Mesenchymal stem cell (in vitro differentiated cells and primary cell): ENCODE results near the gene CSNK1D.
A peak's percentile ranks its signal among the peaks of the same experiment; 100 is the strongest.

ENCODE experiments used
- DNase-seq: peaks from one replicate; pipeline ENCODE4 v3.0.0-alpha.2; 2013
- H2AFZ ChIP-seq: one replicate; pipeline ENCODE4 v1.6.1; 2013; ENCODE audit warnings: low read depth, mild to moderate bottlenecking, control low read depth, inconsistent platforms, low read length, moderate library complexity
- H2AK5ac ChIP-seq: 2 replicates; pipeline ENCODE4 v1.6.1; 2013; ENCODE audit warnings: low read length, moderate library complexity, mild to moderate bottlenecking, inconsistent platforms; ENCODE audit not compliant: severe bottlenecking
- H2BK120ac ChIP-seq: one replicate; pipeline ENCODE4 v1.6.1; 2013; ENCODE audit warnings: low read depth, mild to moderate bottlenecking, inconsistent platforms, low read length, moderate library complexity
- H2BK12ac ChIP-seq, 2 experiments: one replicate each; pipeline ENCODE4 v1.6.1; 2013; ENCODE audit warnings: inconsistent platforms in 2 of 2, low read length in 2 of 2, mild to moderate bottlenecking in 2 of 2, moderate library complexity in 2 of 2, control low read depth in 1 of 2
- H2BK15ac ChIP-seq: one replicate; pipeline ENCODE4 v1.6.1; 2013; ENCODE audit warnings: mild to moderate bottlenecking, low read depth, inconsistent platforms; ENCODE audit not compliant: poor library complexity, severe bottlenecking
- H2BK5ac ChIP-seq: 2 replicates; pipeline ENCODE4 v1.6.1; 2013; ENCODE audit warnings: low read depth, mild to moderate bottlenecking, low read length, control low read depth, inconsistent platforms; ENCODE audit not compliant: poor library complexity, severe bottlenecking
- H3K14ac ChIP-seq, 2 experiments: one replicate each; pipeline ENCODE4 v1.6.1; 2013; ENCODE audit warnings: inconsistent platforms in 2 of 2, low read length in 2 of 2, control low read depth in 1 of 2, mild to moderate bottlenecking in 1 of 2, moderate library complexity in 1 of 2
- H3K18ac ChIP-seq, 2 experiments: one replicate each; pipeline ENCODE4 v1.6.1; 2013; ENCODE audit warnings: inconsistent platforms in 2 of 2, low read length in 2 of 2, control low read depth in 1 of 2, low read depth in 1 of 2, mild to moderate bottlenecking in 1 of 2
- H3K23ac ChIP-seq, 2 experiments: one replicate each; pipeline ENCODE4 v1.6.1; 2013; ENCODE audit warnings: inconsistent platforms in 2 of 2, low read length in 2 of 2, mild to moderate bottlenecking in 2 of 2, moderate library complexity in 2 of 2, control low read depth in 1 of 2
- H3K27ac ChIP-seq: 2 replicates; pipeline ENCODE4 v1.5.1; 2013; ENCODE audit warnings: mild to moderate bottlenecking, moderate library complexity, low read length, control low read depth, inconsistent platforms; ENCODE audit not compliant: poor library complexity, severe bottlenecking
- H3K27me3 ChIP-seq, 2 experiments: 2 replicates each; pipeline versions ENCODE4 v1.6.1 to v1.7.0; 2013; ENCODE audit warnings: low read length in 2 of 2, mild to moderate bottlenecking in 2 of 2, moderate library complexity in 2 of 2, control low read depth in 1 of 2, inconsistent platforms in 1 of 2; ENCODE audit not compliant: control insufficient read depth in 1 of 2, insufficient read depth in 1 of 2
- H3K36me3 ChIP-seq, 2 experiments: 2 replicates each; pipeline versions ENCODE4 v1.6.1 to v1.7.0; 2013; ENCODE audit warnings: low read length in 2 of 2, control low read depth in 1 of 2, inconsistent platforms in 1 of 2, low read depth in 1 of 2, mild to moderate bottlenecking in 1 of 2; ENCODE audit not compliant: insufficient read depth in 2 of 2, control insufficient read depth in 1 of 2
- H3K4ac ChIP-seq, 2 experiments: one replicate each; pipeline ENCODE4 v1.6.1; 2013; ENCODE audit warnings: inconsistent platforms in 2 of 2, low read length in 2 of 2, mild to moderate bottlenecking in 2 of 2, moderate library complexity in 2 of 2, control low read depth in 1 of 2, low read depth in 1 of 2
- H3K4me1 ChIP-seq: 2 replicates; pipeline ENCODE4 v1.6.1; 2013; ENCODE audit warnings: low read depth, low read length, control low read depth; ENCODE audit not compliant: control insufficient read depth, insufficient read depth
- H3K4me2 ChIP-seq: 2 replicates; pipeline ENCODE4 v1.6.1; 2013; ENCODE audit warnings: low read length, mild to moderate bottlenecking, inconsistent platforms; ENCODE audit not compliant: poor library complexity, severe bottlenecking
- H3K4me3 ChIP-seq, 2 experiments: 2 replicates each; pipeline versions ENCODE4 v1.5.1 to v1.7.0; 2013; ENCODE audit warnings: low read length in 2 of 2, mild to moderate bottlenecking in 2 of 2, control low read depth in 1 of 2, low read depth in 1 of 2; ENCODE audit not compliant: insufficient read depth in 1 of 2
- H3K79me1 ChIP-seq: replicated peaks from 2 replicates; pipeline ENCODE4 v1.6.1; 2013; ENCODE audit warnings: mild to moderate bottlenecking, control low read depth, low read length, inconsistent platforms; ENCODE audit not compliant: poor library complexity, severe bottlenecking
- H3K9ac ChIP-seq: 2 replicates; pipeline ENCODE4 v1.7.0; 2013; ENCODE audit warnings: mild to moderate bottlenecking, low read length, moderate library complexity
- H3K9me3 ChIP-seq: 2 replicates; pipeline ENCODE4 v1.7.0; 2013; ENCODE audit warnings: mild to moderate bottlenecking, low read length; ENCODE audit not compliant: control insufficient read depth
- H4K8ac ChIP-seq: one replicate; pipeline ENCODE4 v1.6.1; 2013; ENCODE audit warnings: inconsistent platforms, mild to moderate bottlenecking, low read length, moderate library complexity
- H4K91ac ChIP-seq: one replicate; pipeline ENCODE4 v1.6.1; 2013; ENCODE audit warnings: mild to moderate bottlenecking, low read length, inconsistent platforms
- WGBS: methylation state at CpG from one replicate; pipeline ENCODE4 v1.1.7; 2013; ENCODE audit warnings: mixed read lengths; 5-methylcytosine and 5-hydroxymethylcytosine counted together

CSNK1D gene

GRCh38 chr17:82242977-82243647 lies 30.4 kb downstream of the CSNK1D start:
- 95% methylated on average over 29 of the region's 29 CpGs for WGBS
- peak; percentile 52 for DNase-seq

GRCh38 chr17:82242698-82242976 lies 30.9 kb downstream of the CSNK1D start:
- Histone ChIP-seq H2BK120ac (no peak overlapping the region), H2AK5ac (no peak overlapping the region), H3K9me3 (no peaks in the 10 kb centered on the region), H2BK12ac (no peak overlapping the region), H3K9ac (peak overlapping the region; percentile 22), H2BK15ac (peak overlapping the region; percentile 60), H3K4me1 (peaks cover 76% of the 10 kb centered on the region), H3K4me2 (no peak overlapping the region), H4K91ac (no peak overlapping the region), H3K14ac (no peak overlapping the region), H3K36me3 (peaks cover 78 to 98% of the 10 kb centered on the region in 2 experiments), H3K27me3 (no peaks in the 10 kb centered on the region), H2AFZ (no peak overlapping the region), H3K18ac (no peak overlapping the region), H3K79me1 (peaks cover 9% of the 10 kb centered on the region), H3K23ac (no peak overlapping the region), H3K27ac (no peak overlapping the region), H4K8ac (no peak overlapping the region), H3K4me3 (no peak overlapping the region), H3K4ac (no peak overlapping the region), H2BK5ac (no peak overlapping the region)
- no peak for DNase-seq
- 95% methylated on average over 24 of the region's 24 CpGs for WGBS

More at GRCh38 chr17:82242977-82243647, 30.4 kb downstream of the CSNK1D start:
- Histone ChIP-seq H2BK120ac (no peak overlapping the region), H3K27me3 (no peaks in the 10 kb centered on the region), H2AFZ (no peak overlapping the region), H3K14ac (no peak overlapping the region), H3K18ac (no peak overlapping the region), H2BK5ac (no peak overlapping the region), H3K4me3 (no peak overlapping the region), H3K9ac (peak overlapping the region; percentile 22), H4K8ac (no peak overlapping the region), H3K27ac (no peak overlapping the region), H3K36me3 (peaks cover 79 to 98% of the 10 kb centered on the region in 2 experiments), H2AK5ac (no peak overlapping the region), H2BK15ac (no peak overlapping the region), H3K9me3 (no peaks in the 10 kb centered on the region), H2BK12ac (no peak overlapping the region), H3K4me2 (no peak overlapping the region), H3K4ac (no peak overlapping the region), H3K4me1 (peaks cover 73% of the 10 kb centered on the region), H3K23ac (peak overlapping the region in 1 of 2 experiments; percentile 0), H3K79me1 (peaks cover 7% of the 10 kb centered on the region), H4K91ac (no peak overlapping the region)

- no peak overlapping the region for H2BK5ac ChIP-seq
- H3K79me1 ChIP-seq = peaks cover 13% of the 10 kb centered on the region
- H3K14ac ChIP-seq = no peak overlapping the region
- no peaks in the 10 kb centered on the region for H3K27me3 ChIP-seq
- no peaks in the 10 kb centered on the region for H3K9me3 ChIP-seq
- H3K9ac ChIP-seq = peak overlapping the region; percentile 67
- peaks cover 76% of the 10 kb centered on the region for H3K4me1 ChIP-seq
- no peak overlapping the region for H3K23ac ChIP-seq
- H4K91ac ChIP-seq = no peak overlapping the region
- H2BK12ac ChIP-seq = no peak overlapping the region
- no peak overlapping the region for H4K8ac ChIP-seq
- peak overlapping the region; percentile 76 for H2BK15ac ChIP-seq
- no peak overlapping the region for H3K4me3 ChIP-seq
- no peak for DNase-seq
- WGBS = 81% methylated on average over 17 of the region's 20 CpGs
- H3K36me3 ChIP-seq = peaks cover 78 to 98% of the 10 kb centered on the region in 2 experiments
- H2BK120ac ChIP-seq = no peak overlapping the region
- no peak overlapping the region for H3K4me2 ChIP-seq
- peak overlapping the region in 1 of 2 experiments; percentile 3 for H3K18ac ChIP-seq
- no peak overlapping the region for H2AFZ ChIP-seq
- no peak overlapping the region for H2AK5ac ChIP-seq
- H3K27ac ChIP-seq = peak overlapping the region; percentile 60
- H3K4ac ChIP-seq = no peak overlapping the region
These were observed 31.4 kb downstream of the CSNK1D start for GRCh38 chr17:82241926-82242697.

GRCh38 chr17:82241183-82241925 lies 32.1 kb downstream of the CSNK1D start:
- no peak overlapping the region for H3K4me2 ChIP-seq
- peak overlapping the region; percentile 46 for H4K91ac ChIP-seq
- H2BK5ac ChIP-seq = no peak overlapping the region
- H2AK5ac ChIP-seq = no peak overlapping the region
- H2BK120ac ChIP-seq = no peak overlapping the region
- H3K14ac ChIP-seq = peak overlapping the region in 1 of 2 experiments; percentile 79
- WGBS = 82% methylated on average over 23 of the region's 27 CpGs
- peak overlapping the region in 1 of 2 experiments; percentile 25 for H2BK12ac ChIP-seq
- peak overlapping the region; percentile 60 for H3K27ac ChIP-seq
- H3K4me1 ChIP-seq = peaks cover 76% of the 10 kb centered on the region
- peaks cover 16% of the 10 kb centered on the region for H3K79me1 ChIP-seq
- H3K4me3 ChIP-seq = no peak overlapping the region
- no peak overlapping the region for H2BK15ac ChIP-seq
- H3K36me3 ChIP-seq = peaks cover 73 to 99% of the 10 kb centered on the region in 2 experiments
- peak; percentile 59 for DNase-seq
- no peaks in the 10 kb centered on the region for H3K9me3 ChIP-seq
- H3K4ac ChIP-seq = no peak overlapping the region
- peak overlapping the region; percentile 20 to 38 for H3K23ac ChIP-seq
- H3K9ac ChIP-seq = peak overlapping the region; percentile 67
- H2AFZ ChIP-seq = no peak overlapping the region
- peak overlapping the region; percentile 62 for H4K8ac ChIP-seq
- H3K27me3 ChIP-seq = no peaks in the 10 kb centered on the region
- H3K18ac ChIP-seq = peak overlapping the region; percentile 64 to 73
